Activated T-cell treated with anti-CD3 and anti-CD28 coated beads for 48 hours (primary cell): ENCODE measurements around the gene STK33.

ENCODE experiments used
- DNase-seq: peaks from one replicate; pipeline ENCODE4 v3.0.0-alpha.2; 2020; ENCODE audit warnings: low read depth

Gene STK33

GRCh38 chr11:8373519-8374432, 220.3 kb downstream of the STK33 start:
- no peak for DNase-seq

- DNase-seq: no peak
Observed at GRCh38 chr11:8372641-8373381, 221.2 kb downstream of the STK33 start.

GRCh38 chr11:8371516-8371884, 222.5 kb downstream of the STK33 start:
- DNase-seq: no peak

- no peak for DNase-seq
Observed at GRCh38 chr11:8370812-8371515, 223.1 kb downstream of the STK33 start.

GRCh38 chr11:8369592-8370205, 224.3 kb downstream of the STK33 start:
- no peak for DNase-seq

- no peak for DNase-seq
Observed at GRCh38 chr11:8368772-8369171, 225.3 kb downstream of the STK33 start.

GRCh38 chr11:8368194-8368593, 225.8 kb downstream of the STK33 start:
- DNase-seq: no peak

GRCh38 chr11:8366316-8366715, 227.7 kb downstream of the STK33 start:
- DNase-seq: no peak

GRCh38 chr11:8365216-8365941, 228.6 kb downstream of the STK33 start:
- DNase-seq: no peak

GRCh38 chr11:8363921-8364320, 230.1 kb downstream of the STK33 start:
- DNase-seq: no peak

GRCh38 chr11:8362899-8363298, 231.1 kb downstream of the STK33 start:
- DNase-seq: no peak

- DNase-seq: no peak
Observed at GRCh38 chr11:8362491-8362890, 231.5 kb downstream of the STK33 start.

GRCh38 chr11:8361664-8362210, 232.3 kb downstream of the STK33 start:
- no peak for DNase-seq

GRCh38 chr11:8361206-8361605, 232.8 kb downstream of the STK33 start:
- no peak for DNase-seq

- DNase-seq: no peak
Observed at GRCh38 chr11:8360086-8360828, 233.8 kb downstream of the STK33 start.

- DNase-seq: no peak
Observed at GRCh38 chr11:8359521-8359920, 234.5 kb downstream of the STK33 start.

GRCh38 chr11:8357891-8358566, 236.0 kb downstream of the STK33 start:
- DNase-seq: no peak

GRCh38 chr11:8357505-8357888, 236.5 kb downstream of the STK33 start:
- DNase-seq: no peak

GRCh38 chr11:8356721-8357504, 237.1 kb downstream of the STK33 start:
- DNase-seq: no peak
